GM10266 (cell line): ENCODE results near the gene ZNRF1.

ENCODE experiments used
- DNase-seq: peaks from one replicate; pipeline ENCODE4 v3.0.0; 2012; ENCODE audit errors: extremely low spot score
- CTCF ChIP-seq: IDR thresholded peaks from 2 replicates; pipeline ENCODE4 v1.5.1; 2012; ENCODE audit warnings: mild to moderate bottlenecking, low read depth; ENCODE audit not compliant: control insufficient read depth, insufficient read depth; ENCODE audit errors: missing control alignments

Gene ZNRF1

GRCh38 chr16:75080205-75081029 lies 81.6 kb downstream of the ZNRF1 start:
- no peak for DNase-seq
- TF ChIP-seq CTCF = no peak

- DNase-seq = no peak
- TF ChIP-seq CTCF = no peak
Measured at GRCh38 chr16:75081179-75081859, 82.5 kb downstream of the ZNRF1 start.

- no peak for TF ChIP-seq CTCF
- DNase-seq = no peak
Measured at GRCh38 chr16:75083813-75084212, 85.0 kb downstream of the ZNRF1 start.

GRCh38 chr16:75085556-75085955 lies 86.7 kb downstream of the ZNRF1 start:
- DNase-seq = no peak
- TF ChIP-seq CTCF = no peak

GRCh38 chr16:75086281-75086680 lies 87.5 kb downstream of the ZNRF1 start:
- DNase-seq = no peak
- TF ChIP-seq CTCF = no peak

- no peak for TF ChIP-seq CTCF
- no peak for DNase-seq
Measured at GRCh38 chr16:75086688-75087374, 88.0 kb downstream of the ZNRF1 start.
